ENCODE measurements around the gene HPCAL4. TPM values are rescaled to one million over a fixed set of nuclear protein-coding genes. Genes with fewer than 3 reads are reported as not detected.

HPCAL4 gene
- under 1 TPM in 2 of 4 donors, not detected in 2; 0.13 to 0.33 TPM for total RNA-seq

DNA sequence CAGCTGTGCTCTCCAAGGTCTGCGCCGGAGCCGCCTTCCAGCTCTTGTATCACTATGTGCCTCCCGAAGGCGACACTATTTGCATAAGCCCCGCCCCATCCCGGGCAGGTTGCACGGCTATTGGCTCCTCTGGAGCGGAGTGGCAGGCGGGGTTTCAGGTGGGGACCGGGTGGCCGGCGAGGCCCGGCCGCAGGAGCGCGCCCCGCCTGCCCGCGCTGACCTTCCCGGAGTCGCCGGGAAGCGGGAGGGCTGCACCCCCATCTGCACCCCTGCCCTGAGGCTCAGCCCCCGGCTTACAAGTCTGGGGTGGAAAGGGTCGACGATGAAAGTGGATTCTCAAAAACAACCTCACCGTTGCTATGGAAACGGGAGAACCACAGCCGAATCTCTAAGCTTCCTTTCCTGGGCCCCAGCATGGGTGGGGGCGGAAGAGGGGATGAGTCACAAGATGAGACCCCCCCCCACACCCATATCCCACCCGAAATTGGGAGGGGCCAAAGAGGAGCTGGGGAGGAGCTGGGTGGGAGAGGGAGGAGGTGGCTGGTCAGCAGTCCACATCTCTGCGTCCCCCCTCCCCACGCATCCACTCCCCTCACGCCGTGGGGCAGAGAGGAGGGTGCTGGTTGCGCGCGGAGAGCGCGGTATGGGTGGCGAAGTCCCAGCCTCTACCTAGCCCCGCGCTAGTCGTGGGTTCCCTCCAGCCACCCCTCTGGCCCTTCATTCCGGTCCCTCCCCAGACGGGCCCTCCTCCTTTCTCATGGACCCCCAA is at the start of gene HPCAL4:
HPCAL4 (minus strand) TSS at position 51 of the 769 bp plus-strand sequence. CDS start 6,830 bp downstream, outside the sequence.
- H3K36me3 ChIP-seq: no peaks in the 10 kb centered on the region
- peak within 1 kb of the TSS; percentile 46 to 62 (median 48) for H3K4me3 ChIP-seq
- DNase-seq (ENCODE audit: extremely low spot score): peak; percentile 94
- intact Hi-C loops (cut with DNase I): no loop called here
- no peak within 1 kb of the TSS for H3K27ac ChIP-seq (replicated peaks in 1 of 4)
- 1% methylated on average over 13 of the region's 47 CpGs for WGBS
- peaks cover 0 to 83% (median 38%) of the 10 kb centered on the region in 4 donors for H3K27me3 ChIP-seq
- H3K9me3 ChIP-seq: no peaks in the 10 kb centered on the region
- H3K4me1 ChIP-seq: peaks cover 13 to 23% (median 21%) of the 10 kb centered on the region in 4 donors
- peak in 1 of 2 donors; percentile 49 for TF ChIP-seq POLR2AphosphoS5 (IDR thresholded peaks at IDR 0.05)
- TF ChIP-seq EP300 (IDR thresholded peaks at IDR 0.05): no peak

GRCh38 chr1:39738622-39739366 is 47.6 kb upstream of the HPCAL4 start, which contains the start of gene PPIE:
Gene PPIE (plus strand): TSS chr1:39738882. CDS start chr1:39738901, 19 bp downstream.
- under 1% methylated on average over 35 of the region's 52 CpGs for WGBS

DNA sequence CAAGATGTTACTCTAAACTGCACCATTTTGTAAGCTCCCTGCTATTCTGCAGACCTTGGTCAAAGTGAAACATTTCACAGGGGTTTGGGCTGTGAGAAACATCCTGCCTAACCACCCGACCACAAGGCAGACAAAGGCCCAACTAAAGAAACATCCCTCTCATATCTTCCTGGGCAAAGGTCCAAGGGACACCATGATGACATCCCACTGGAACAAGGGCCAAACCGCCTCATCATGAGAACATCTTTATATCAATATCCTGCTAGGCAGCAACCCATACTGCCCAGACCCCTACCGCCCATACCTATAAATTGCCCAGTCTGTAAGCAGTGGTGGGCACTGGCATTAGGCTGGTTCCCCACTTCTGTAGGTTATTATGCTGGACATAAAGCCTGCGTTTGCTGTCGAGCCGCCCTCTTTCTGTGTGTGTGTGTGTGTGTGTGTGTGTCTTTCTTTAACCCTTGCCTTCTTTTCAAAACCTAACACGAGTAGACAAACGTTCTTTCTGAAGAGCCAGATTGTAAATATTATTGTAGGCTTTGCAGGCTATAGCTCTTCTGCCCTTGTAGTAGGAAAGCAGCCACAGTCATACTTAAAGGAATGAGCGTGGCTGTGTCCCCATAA is 46.4 kb upstream of the HPCAL4 start:
- 65% methylated on average over 8 of the region's 9 CpGs for WGBS
- H3K9me3 ChIP-seq: no peaks in the 10 kb centered on the region
- peaks cover 0 to 6% (median 0%) of the 10 kb centered on the region in 4 donors for H3K27me3 ChIP-seq
- H3K27ac ChIP-seq (replicated peaks in 1 of 4): no peak overlapping the region
- H3K36me3 ChIP-seq: peaks cover 11 to 27% (median 14%) of the 10 kb centered on the region in 4 donors
- TF ChIP-seq POLR2A (IDR thresholded peaks at IDR 0.05; ENCODE audit: low read depth): no peak
- TF ChIP-seq, protein P1, sequence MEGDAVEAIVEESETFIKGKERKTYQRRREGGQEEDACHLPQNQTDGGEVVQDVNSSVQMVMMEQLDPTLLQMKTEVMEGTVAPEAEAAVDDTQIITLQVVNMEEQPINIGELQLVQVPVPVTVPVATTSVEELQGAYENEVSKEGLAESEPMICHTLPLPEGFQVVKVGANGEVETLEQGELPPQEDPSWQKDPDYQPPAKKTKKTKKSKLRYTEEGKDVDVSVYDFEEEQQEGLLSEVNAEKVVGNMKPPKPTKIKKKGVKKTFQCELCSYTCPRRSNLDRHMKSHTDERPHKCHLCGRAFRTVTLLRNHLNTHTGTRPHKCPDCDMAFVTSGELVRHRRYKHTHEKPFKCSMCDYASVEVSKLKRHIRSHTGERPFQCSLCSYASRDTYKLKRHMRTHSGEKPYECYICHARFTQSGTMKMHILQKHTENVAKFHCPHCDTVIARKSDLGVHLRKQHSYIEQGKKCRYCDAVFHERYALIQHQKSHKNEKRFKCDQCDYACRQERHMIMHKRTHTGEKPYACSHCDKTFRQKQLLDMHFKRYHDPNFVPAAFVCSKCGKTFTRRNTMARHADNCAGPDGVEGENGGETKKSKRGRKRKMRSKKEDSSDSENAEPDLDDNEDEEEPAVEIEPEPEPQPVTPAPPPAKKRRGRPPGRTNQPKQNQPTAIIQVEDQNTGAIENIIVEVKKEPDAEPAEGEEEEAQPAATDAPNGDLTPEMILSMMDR (IDR thresholded peaks at IDR 0.05): no peak
- no peak for TF ChIP-seq EP300 (IDR thresholded peaks at IDR 0.05)
- no peak for TF ChIP-seq POLR2AphosphoS5 (IDR thresholded peaks at IDR 0.05)
- intact Hi-C loops (cut with DNase I): no loop called here
- no peak for DNase-seq (ENCODE audit: extremely low spot score)
- no peak overlapping the region for H3K4me3 ChIP-seq
- peaks cover 12 to 38% (median 36%) of the 10 kb centered on the region in 4 donors for H3K4me1 ChIP-seq

More at GRCh38 chr1:39738622-39739366, 47.6 kb upstream of the HPCAL4 start, which contains the start of gene PPIE:
- Histone ChIP-seq H3K27ac (replicated peaks in 1 of 4) (peak within 1 kb of the TSS; percentile 68 to 82 (median 75)), H3K9me3 (no peaks in the 10 kb centered on the region), H3K4me1 (peaks cover 9 to 28% (median 25%) of the 10 kb centered on the region in 4 donors), H3K4me3 (peak within 1 kb of the TSS; percentile 63 to 87 (median 78)), H3K27me3 (peaks cover 0 to 6% (median 0%) of the 10 kb centered on the region in 4 donors), H3K36me3 (peaks cover 16 to 38% (median 25%) of the 10 kb centered on the region in 4 donors)
- TF ChIP-seq POLR2AphosphoS5 (IDR thresholded peaks at IDR 0.05) (peak; percentile 76 to 85), EP300 (IDR thresholded peaks at IDR 0.05) (no peak)
- intact Hi-C loops (cut with DNase I): no loop called here
- DNase-seq (ENCODE audit: extremely low spot score): peak; percentile 97

DNA sequence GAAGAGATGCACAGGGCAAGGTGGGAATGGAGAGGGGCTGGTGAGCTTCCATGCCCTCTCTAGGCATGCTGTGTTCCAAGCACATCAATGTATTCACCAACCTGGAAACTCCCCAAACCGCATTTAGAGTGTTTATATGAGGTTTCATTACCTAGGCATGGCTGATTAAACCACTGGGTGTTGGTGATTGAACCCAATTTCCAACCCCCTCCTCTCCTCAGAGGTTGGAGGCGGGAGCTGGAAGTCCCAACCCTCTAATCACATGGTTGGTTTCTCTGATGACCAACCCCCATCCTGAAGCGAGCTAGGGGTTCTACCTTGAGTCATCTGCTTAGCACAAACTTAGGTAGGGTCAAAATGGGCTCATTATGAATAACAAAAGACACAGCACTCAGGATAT is 44.5 kb upstream of the HPCAL4 start:
- Histone ChIP-seq H3K27ac (replicated peaks in 1 of 4) (no peak overlapping the region), H3K27me3 (peaks cover 0 to 6% (median 0%) of the 10 kb centered on the region in 4 donors), H3K4me3 (no peak overlapping the region), H3K36me3 (peaks cover 0 to 7% (median under 1%) of the 10 kb centered on the region in 4 donors), H3K9me3 (no peaks in the 10 kb centered on the region), H3K4me1 (peaks cover 12 to 36% (median 35%) of the 10 kb centered on the region in 4 donors)
- TF ChIP-seq POLR2AphosphoS5 (IDR thresholded peaks at IDR 0.05): no peak
- TF ChIP-seq, protein P1 (IDR thresholded peaks at IDR 0.05): no peak
- TF ChIP-seq POLR2A (IDR thresholded peaks at IDR 0.05; ENCODE audit: low read depth): no peak
- no peak for TF ChIP-seq EP300 (IDR thresholded peaks at IDR 0.05)
- WGBS: 55% methylated on average over 3 of the region's 3 CpGs
- intact Hi-C loops (cut with DNase I): no loop called here
- no peak for DNase-seq (ENCODE audit: extremely low spot score)

- 43% methylated on average over 7 of the region's 7 CpGs for WGBS
- Histone ChIP-seq H3K4me3 (no peak overlapping the region), H3K27me3 (peaks cover 0 to 21% (median 4%) of the 10 kb centered on the region in 4 donors), H3K27ac (replicated peaks in 1 of 4) (peak overlapping the region in 1 of 4 donors; percentile 13), H3K36me3 (no peaks in the 10 kb centered on the region), H3K9me3 (no peaks in the 10 kb centered on the region), H3K4me1 (peaks cover 3 to 14% (median 13%) of the 10 kb centered on the region in 4 donors)
- intact Hi-C loops (cut with DNase I): no loop called here
- DNase-seq (ENCODE audit: extremely low spot score): no peak
- TF ChIP-seq POLR2AphosphoS5 (IDR thresholded peaks at IDR 0.05): no peak
These were observed 41.9 kb upstream of the HPCAL4 start for GRCh38 chr1:39733161-39733560.

Measured in esophagus muscularis mucosa (tissue), 4 donors.